K562 (cell line): ENCODE measurements around the gene CHD3. TPM values are rescaled to one million over a fixed set of nuclear protein-coding genes. Genes with fewer than 3 reads are reported as not detected.

Experiments used
- ATAC-seq: fragments of 200-7000 bp; cut with Tn5 transposase; 3 replicates; pipeline ENCODE4 v1.9.1; 2020; ENCODE audit warnings: moderate library complexity
- BruUV-seq: library from RNA; stranded (reverse); fragments of 400-500 nt; replicated peaks from 2 replicates; lab custom pipeline; 2021; lab: Mats Ljungman, UMichigan
- CTCF ChIA-PET: fragments of 300-600 bp; formaldehyde crosslinking; extraction: SDS; loops from one replicate; lab custom pipeline; 2021; ENCODE audit warnings: low intra/inter-chr PET ratio; lab: Yijun Ruan, JAX
- POLR2A ChIA-PET: fragments of 300-600, 350-650 bp; sonication (Branson Sonifier 250); formaldehyde crosslinking; extraction: SDS; loops from one replicate; lab custom pipeline; 2021; ENCODE audit warnings: antibody characterized with exemption, inconsistent platforms; lab: Yijun Ruan, JAX
- DNase-seq, 4 experiments: peaks; one replicate each; pipeline versions ENCODE4 v3.0.0 to v3.0.0-alpha.2; 2011 to 2018; ENCODE audit warnings: low spot score in 3 of 4, mixed read lengths in 3 of 4; ENCODE audit errors: extremely low read depth in 1 of 4
- FAIRE-seq: peaks from 2 replicates; lab custom pipeline; 2011; peaks lifted over from hg19 to GRCh38; lab: Jason Lieb, UNC
- H2AFZ ChIP-seq: 2 replicates; pipeline ENCODE4 v1.6.0; 2011; ENCODE audit warnings: low read depth, low read length, control low read depth, inconsistent platforms
- H3K27ac ChIP-seq: fragments of 200-600 bp; 3 replicates; pipeline ENCODE4 v1.8.0; 2011; ENCODE audit warnings: low read depth, mild to moderate bottlenecking, control low read depth, inconsistent platforms, low read length, moderate library complexity, mixed read lengths; ENCODE audit errors: extremely low read depth
- H3K27me3 ChIP-seq, 2 experiments: fragments of 300-600 bp in 1 of 2; 2 replicates in 1 of 2; 3 replicates in 1 of 2; pipeline versions ENCODE4 v1.6.0 to v1.8.0; 2011; ENCODE audit warnings: inconsistent platforms in 2 of 2, low read length in 2 of 2, mild to moderate bottlenecking in 1 of 2, mixed read lengths in 1 of 2, moderate library complexity in 1 of 2; ENCODE audit not compliant: control insufficient read depth in 2 of 2, insufficient read depth in 2 of 2
- H3K36me3 ChIP-seq: fragments of 300-600 bp; 3 replicates; pipeline ENCODE4 v1.8.0; 2011; ENCODE audit warnings: mild to moderate bottlenecking, low read length, inconsistent platforms; ENCODE audit not compliant: control insufficient read depth, insufficient read depth
- H3K4me1 ChIP-seq, 2 experiments: fragments of 200-600 bp in 1 of 2; replicated peaks in 1 of 2; 2 replicates in 1 of 2; 3 replicates in 1 of 2; pipeline versions ENCODE4 v1.5.1 to v1.8.0; 2011; ENCODE audit warnings: inconsistent platforms in 2 of 2, low read length in 2 of 2, mild to moderate bottlenecking in 1 of 2, mixed read lengths in 1 of 2, moderate library complexity in 1 of 2; ENCODE audit not compliant: control insufficient read depth in 2 of 2, insufficient read depth in 2 of 2
- H3K4me2 ChIP-seq: 2 replicates; pipeline ENCODE4 v1.6.1; 2011; ENCODE audit warnings: low read length, control low read depth, inconsistent platforms, mixed read lengths; ENCODE audit not compliant: insufficient read depth
- H3K4me3 ChIP-seq: fragments of 200-600 bp; sonication (generic), shearing (Covaris generic); 2 replicates; pipeline ENCODE4 v1.5.1; 2016; ENCODE audit warnings: control low read depth, inconsistent platforms
- H3K79me2 ChIP-seq: fragments of 200-600 bp; 3 replicates; pipeline ENCODE4 v1.8.0; 2011; ENCODE audit warnings: low read length, inconsistent platforms; ENCODE audit not compliant: control insufficient read depth, insufficient read depth
- H3K9ac ChIP-seq, 2 experiments: 2 replicates each; pipeline versions ENCODE4 v1.6.0 to v1.6.1; 2011; ENCODE audit warnings: low read depth in 2 of 2, low read length in 2 of 2, control low read depth in 1 of 2, inconsistent platforms in 1 of 2, mild to moderate bottlenecking in 1 of 2, mixed read lengths in 1 of 2; ENCODE audit not compliant: insufficient read depth in 1 of 2
- H3K9me1 ChIP-seq: one replicate; pipeline ENCODE4 v1.6.0; 2011; ENCODE audit warnings: inconsistent platforms, mild to moderate bottlenecking, low read length, moderate library complexity; ENCODE audit not compliant: control insufficient read depth, insufficient read depth
- H3K9me3 ChIP-seq: replicated peaks from 2 replicates; pipeline ENCODE4 v1.5.1; 2011; ENCODE audit warnings: low read depth, low read length, inconsistent platforms; ENCODE audit not compliant: control insufficient read depth, insufficient read depth
- H4K20me1 ChIP-seq: replicated peaks from 2 replicates; pipeline ENCODE4 v1.6.1; 2011; ENCODE audit warnings: low read length, inconsistent platforms, mixed read lengths; ENCODE audit not compliant: control insufficient read depth, insufficient read depth
- ATF7 ChIP-seq: fragments of 450-650 bp; IDR thresholded peaks from 2 replicates; pipeline ENCODE4 v1.7.1; 2014; ENCODE audit warnings: mild to moderate bottlenecking, moderate library complexity
- HMGN3 ChIP-seq: IDR thresholded peaks from 2 replicates; pipeline ENCODE4 v1.6.1; 2011; ENCODE audit warnings: borderline replicate concordance, low read depth, mild to moderate bottlenecking, mixed read lengths, low read length; ENCODE audit not compliant: insufficient read length; ENCODE audit errors: extremely low read depth
- MTA2 ChIP-seq: fragments of 450-650 bp; IDR thresholded peaks from 2 replicates; pipeline ENCODE4 v1.6.1; 2016; ENCODE audit warnings: low read depth
- PHB2 ChIP-seq: fragments of 450-650 bp; IDR thresholded peaks from 2 replicates; pipeline ENCODE4 v1.6.1; 2017; ENCODE audit warnings: low read depth
- PML ChIP-seq: IDR thresholded peaks from 2 replicates; pipeline ENCODE4 v1.6.1; 2012; ENCODE audit warnings: low read length, inconsistent platforms
- POLR2G ChIP-seq: fragments of 200-400 bp; formaldehyde crosslinking; IDR thresholded peaks from 2 replicates; pipeline ENCODE4 v1.6.1; 2017; ENCODE audit warnings: low read depth, mild to moderate bottlenecking, antibody characterized with exemption, low read length, moderate library complexity
- RHOXF2B ChIP-seq: fragments of 250-450 bp; sonication (Bioruptor Pico); conservative IDR thresholded peaks from 2 replicates; pipeline ENCODE4 v1.5.1; 2021
- ZFP1 ChIP-seq: fragments of 450-650 bp; formaldehyde crosslinking; IDR thresholded peaks from 2 replicates; pipeline ENCODE4 v1.4.0; 2020; ENCODE audit warnings: mild to moderate bottlenecking, mixed read lengths
- ZNF232 ChIP-seq: sonication (generic); formaldehyde crosslinking; IDR thresholded peaks from 2 replicates; pipeline ENCODE4 v1.8.0; 2022; ENCODE audit warnings: mild to moderate bottlenecking, missing genetic modification reagents
- ZNF41 ChIP-seq: fragments of 250-450 bp; sonication (Bioruptor Pico); conservative IDR thresholded peaks from 2 replicates; pipeline ENCODE4 v1.4.0; 2020; ENCODE audit warnings: mild to moderate bottlenecking
- WGBS: fragments of 100-300 bp; shearing (Covaris generic); methylation state at CpG from one replicate; pipeline ENCODE4 v1.1.6; 2016; ENCODE audit warnings: low coverage, mixed read lengths; ENCODE audit not compliant: insufficient coverage; ENCODE audit errors: missing lambda C conversion rate; 5-methylcytosine and 5-hydroxymethylcytosine counted together
- in situ Hi-C: fragments of 300-500 bp; cut with MboI; formaldehyde crosslinking; loops from 4 replicates; pipeline ENCODE4 v1.15.0; 2018; ENCODE audit warnings: inconsistent platforms, mixed read lengths
- intact Hi-C: fragments of 100-400 bp; cut with micrococcal nuclease; formaldehyde crosslinking; loops from 2 replicates; pipeline ENCODE4 v1.14.2; 2022
- polyA plus RNA-seq, 8 experiments: library from polyadenylated mRNA; depleted of rRNA in 4 of 8; stranded (reverse) in 5 of 8; unstranded in 3 of 8; fragments of >200 nt; fragmentation: Nextera tagmentation in 2 of 8; fragmentation: Illumina TruSeq in 1 of 8; extraction: Ambion mirVana in 2 of 8; extraction: Trizol in 1 of 8; gene quantifications; 2 replicates each; pipeline versions ENCODE4 v1.2.1 to v1.2.3, GENCODE V29; 2011 to 2014; ENCODE audit warnings: inconsistent platforms in 1 of 8, missing spikeins in 1 of 8
- total RNA-seq, 7 experiments: library from RNA; depleted of rRNA in 6 of 7; stranded (reverse); fragments of >200 nt in 6 of 7; fragmentation: Illumina TruSeq in 2 of 7; extraction: Trizol in 2 of 7; gene quantifications; 2 replicates each; pipeline versions ENCODE4 v1.2.1 to v1.2.3, GENCODE V29; 2011 to 2021; ENCODE audit warnings: low replicate concordance in 1 of 7
- TF ChIP-seq, protein P1 (sequence below), 2 experiments: fragments of 450-650 bp in 1 of 2; sonication (generic) in 1 of 2; formaldehyde crosslinking in 1 of 2; IDR thresholded peaks in 1 of 2; conservative IDR thresholded peaks in 1 of 2; 2 replicates each; pipeline versions ENCODE4 v1.6.1 to v1.8.1; 2016 to 2023; ENCODE audit warnings: mild to moderate bottlenecking in 2 of 2, moderate library complexity in 2 of 2, inconsistent platforms in 1 of 2, missing genetic modification reagents in 1 of 2
- TF ChIP-seq, protein P2 (sequence below): fragments of 450-650 bp; formaldehyde crosslinking; IDR thresholded peaks from 2 replicates; pipeline ENCODE4 v1.4.0; 2022; ENCODE audit warnings: mild to moderate bottlenecking, moderate library complexity
- TF ChIP-seq, protein P3 (sequence below), 2 experiments: fragments of 450-650 bp; IDR thresholded peaks; 2 replicates each; pipeline ENCODE4 v1.6.1; 2016
- TF ChIP-seq, protein P4 (sequence below): fragments of 450-650 bp; formaldehyde crosslinking; conservative IDR thresholded peaks from 2 replicates; pipeline ENCODE4 v1.4.0; 2022; ENCODE audit warnings: mild to moderate bottlenecking, missing genetic modification characterization

The CHD3 gene
- total and polyA plus RNA-seq, 9 of the 15 experiments (the other 6 are each of a cell fraction or from before 2014, with no cell fraction given): 0.39 to 38.2 (median 21.2) TPM

DNA sequence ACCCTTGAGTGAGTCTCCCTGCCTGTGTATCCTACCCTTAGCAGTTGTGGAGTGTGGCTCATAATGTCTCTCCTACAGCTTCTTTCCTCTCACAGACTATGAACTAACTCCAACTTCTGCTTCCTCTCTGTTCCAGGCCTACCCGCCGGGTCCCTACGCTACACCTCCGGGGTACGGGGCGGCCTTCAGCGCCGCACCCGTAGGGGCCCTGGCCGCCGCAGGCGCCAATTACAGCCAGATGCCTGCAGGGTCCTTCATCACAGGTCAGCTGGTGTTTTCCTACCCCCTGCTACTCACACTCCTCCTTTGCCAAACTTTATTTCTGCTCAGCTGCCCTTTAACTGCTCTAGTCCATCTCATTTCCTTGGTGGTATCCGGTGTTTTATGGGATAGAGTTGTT, 22.1 kb downstream of the CHD3 start:
- no peak overlapping the region for H3K27ac ChIP-seq
- peaks cover 33% of the 10 kb centered on the region; the same call in 2 of the 3 replicates for H3K36me3 ChIP-seq
- H3K4me3 ChIP-seq: no peak overlapping the region
- intact Hi-C loops: no loop called here
- no TSS peak for BruUV-seq
- no peaks in the 10 kb centered on the region for H3K9me1 ChIP-seq
- ChIA-PET CTCF (no interaction called here), POLR2A (interaction anchor here (0.7 to 1.0 kb wide), 2 partner anchors 12 to 54 kb away, joined by 3 to 5 read pairs; partner anchors contain the start of gene NAA38)
- no peak for ATAC-seq
- FAIRE-seq: no peak
- H2AFZ ChIP-seq: no peak overlapping the region
- in situ Hi-C loops: loop anchor here (5.0 kb wide), 1 partner anchor 147 kb away; no protein-coding TSS in a partner anchor
- DNase-seq: no peak
- H3K79me2 ChIP-seq: peaks cover 8% of the 10 kb centered on the region; the same call in 1 of the 3 replicates
- peaks cover 9 to 11% of the 10 kb centered on the region in 2 experiments; a peak in 4 of 5 replicates for H3K4me1 ChIP-seq
- no peak overlapping the region for H3K9ac ChIP-seq
- no peak overlapping the region for H3K4me2 ChIP-seq
- 96% methylated on average over 11 of the region's 13 CpGs for WGBS
- no peaks in the 10 kb centered on the region for H3K27me3 ChIP-seq
- H4K20me1 ChIP-seq: no peaks in the 10 kb centered on the region
- H3K9me3 ChIP-seq: no peaks in the 10 kb centered on the region
- no peak for TF ChIP-seq MTA2
- TF ChIP-seq, protein P1, sequence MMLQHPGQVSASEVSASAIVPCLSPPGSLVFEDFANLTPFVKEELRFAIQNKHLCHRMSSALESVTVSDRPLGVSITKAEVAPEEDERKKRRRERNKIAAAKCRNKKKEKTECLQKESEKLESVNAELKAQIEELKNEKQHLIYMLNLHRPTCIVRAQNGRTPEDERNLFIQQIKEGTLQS (IDR thresholded peaks at IDR 0.05): no peak
- TF ChIP-seq, protein P1 (CRISPR knock-in tag; conservative IDR thresholded peaks at IDR 0.05): no peak
- TF ChIP-seq ZNF232 (CRISPR knock-in tag): no peak
- TF ChIP-seq ZFP1 (CRISPR knock-in tag): no peak
- TF ChIP-seq, protein P2, sequence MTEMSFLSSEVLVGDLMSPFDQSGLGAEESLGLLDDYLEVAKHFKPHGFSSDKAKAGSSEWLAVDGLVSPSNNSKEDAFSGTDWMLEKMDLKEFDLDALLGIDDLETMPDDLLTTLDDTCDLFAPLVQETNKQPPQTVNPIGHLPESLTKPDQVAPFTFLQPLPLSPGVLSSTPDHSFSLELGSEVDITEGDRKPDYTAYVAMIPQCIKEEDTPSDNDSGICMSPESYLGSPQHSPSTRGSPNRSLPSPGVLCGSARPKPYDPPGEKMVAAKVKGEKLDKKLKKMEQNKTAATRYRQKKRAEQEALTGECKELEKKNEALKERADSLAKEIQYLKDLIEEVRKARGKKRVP: no peak
- no peak for TF ChIP-seq PML
- TF ChIP-seq, protein P3, sequence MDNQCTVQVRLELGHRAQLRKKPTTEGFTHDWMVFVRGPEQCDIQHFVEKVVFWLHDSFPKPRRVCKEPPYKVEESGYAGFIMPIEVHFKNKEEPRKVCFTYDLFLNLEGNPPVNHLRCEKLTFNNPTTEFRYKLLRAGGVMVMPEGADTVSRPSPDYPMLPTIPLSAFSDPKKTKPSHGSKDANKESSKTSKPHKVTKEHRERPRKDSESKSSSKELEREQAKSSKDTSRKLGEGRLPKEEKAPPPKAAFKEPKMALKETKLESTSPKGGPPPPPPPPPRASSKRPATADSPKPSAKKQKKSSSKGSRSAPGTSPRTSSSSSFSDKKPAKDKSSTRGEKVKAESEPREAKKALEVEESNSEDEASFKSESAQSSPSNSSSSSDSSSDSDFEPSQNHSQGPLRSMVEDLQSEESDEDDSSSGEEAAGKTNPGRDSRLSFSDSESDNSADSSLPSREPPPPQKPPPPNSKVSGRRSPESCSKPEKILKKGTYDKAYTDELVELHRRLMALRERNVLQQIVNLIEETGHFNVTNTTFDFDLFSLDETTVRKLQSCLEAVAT (IDR thresholded peaks at IDR 0.05): no peak
- no peak for TF ChIP-seq ATF7
- no peak for TF ChIP-seq POLR2G
- no peak for TF ChIP-seq HMGN3
- no peak for TF ChIP-seq PHB2
- TF ChIP-seq, protein P4, sequence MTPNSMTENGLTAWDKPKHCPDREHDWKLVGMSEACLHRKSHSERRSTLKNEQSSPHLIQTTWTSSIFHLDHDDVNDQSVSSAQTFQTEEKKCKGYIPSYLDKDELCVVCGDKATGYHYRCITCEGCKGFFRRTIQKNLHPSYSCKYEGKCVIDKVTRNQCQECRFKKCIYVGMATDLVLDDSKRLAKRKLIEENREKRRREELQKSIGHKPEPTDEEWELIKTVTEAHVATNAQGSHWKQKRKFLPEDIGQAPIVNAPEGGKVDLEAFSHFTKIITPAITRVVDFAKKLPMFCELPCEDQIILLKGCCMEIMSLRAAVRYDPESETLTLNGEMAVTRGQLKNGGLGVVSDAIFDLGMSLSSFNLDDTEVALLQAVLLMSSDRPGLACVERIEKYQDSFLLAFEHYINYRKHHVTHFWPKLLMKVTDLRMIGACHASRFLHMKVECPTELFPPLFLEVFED (CRISPR knock-in tag): no peak
- no peak for TF ChIP-seq RHOXF2B (CRISPR knock-in tag)
- TF ChIP-seq ZNF41 (CRISPR knock-in tag): no peak
